ENCODE measurements around the gene ZFYVE9.
A peak's percentile ranks its signal among the peaks of the same experiment; 100 is the strongest.

ZFYVE9 gene

DNA sequence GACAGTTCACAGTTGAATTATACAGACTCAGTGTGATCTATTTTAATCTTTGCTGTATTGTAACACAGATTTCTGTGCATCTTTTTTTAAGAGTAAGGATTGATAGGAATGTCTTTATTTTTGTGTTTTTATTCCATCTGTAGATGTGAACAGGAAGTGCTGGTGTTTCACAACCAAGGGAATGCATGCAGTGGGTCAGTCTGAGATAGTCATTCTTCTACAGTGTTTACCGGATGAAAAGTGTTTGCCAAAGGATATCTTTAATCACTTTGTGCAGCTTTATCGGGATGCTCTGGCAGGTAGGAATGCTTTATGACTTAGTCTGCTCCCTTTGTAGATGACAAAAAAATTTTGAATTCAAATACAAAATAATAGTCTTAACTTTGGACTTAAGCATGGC lies 139.6 kb downstream of the ZFYVE9 start:
- ATAC-seq: no peak
- TF ChIP-seq CREB5 (CRISPR knock-in tag; IDR thresholded peaks at IDR 0.05; ENCODE audit: low read depth) (no peak), PPARA (CRISPR knock-in tag; IDR thresholded peaks at IDR 0.05; ENCODE audit: borderline replicate concordance) (no peak), TCF4 (CRISPR knock-in tag; IDR thresholded peaks at IDR 0.05; ENCODE audit: borderline replicate concordance) (no peak)
- TF ChIP-seq, protein P1, sequence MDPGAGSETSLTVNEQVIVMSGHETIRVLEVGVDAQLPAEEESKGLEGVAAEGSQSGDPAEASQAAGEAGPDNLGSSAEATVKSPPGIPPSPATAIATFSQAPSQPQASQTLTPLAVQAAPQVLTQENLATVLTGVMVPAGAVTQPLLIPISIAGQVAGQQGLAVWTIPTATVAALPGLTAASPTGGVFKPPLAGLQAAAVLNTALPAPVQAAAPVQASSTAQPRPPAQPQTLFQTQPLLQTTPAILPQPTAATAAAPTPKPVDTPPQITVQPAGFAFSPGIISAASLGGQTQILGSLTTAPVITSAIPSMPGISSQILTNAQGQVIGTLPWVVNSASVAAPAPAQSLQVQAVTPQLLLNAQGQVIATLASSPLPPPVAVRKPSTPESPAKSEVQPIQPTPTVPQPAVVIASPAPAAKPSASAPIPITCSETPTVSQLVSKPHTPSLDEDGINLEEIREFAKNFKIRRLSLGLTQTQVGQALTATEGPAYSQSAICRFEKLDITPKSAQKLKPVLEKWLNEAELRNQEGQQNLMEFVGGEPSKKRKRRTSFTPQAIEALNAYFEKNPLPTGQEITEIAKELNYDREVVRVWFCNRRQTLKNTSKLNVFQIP (CRISPR knock-in tag; IDR thresholded peaks at IDR 0.05; ENCODE audit: borderline replicate concordance, low read depth): no peak

DNA sequence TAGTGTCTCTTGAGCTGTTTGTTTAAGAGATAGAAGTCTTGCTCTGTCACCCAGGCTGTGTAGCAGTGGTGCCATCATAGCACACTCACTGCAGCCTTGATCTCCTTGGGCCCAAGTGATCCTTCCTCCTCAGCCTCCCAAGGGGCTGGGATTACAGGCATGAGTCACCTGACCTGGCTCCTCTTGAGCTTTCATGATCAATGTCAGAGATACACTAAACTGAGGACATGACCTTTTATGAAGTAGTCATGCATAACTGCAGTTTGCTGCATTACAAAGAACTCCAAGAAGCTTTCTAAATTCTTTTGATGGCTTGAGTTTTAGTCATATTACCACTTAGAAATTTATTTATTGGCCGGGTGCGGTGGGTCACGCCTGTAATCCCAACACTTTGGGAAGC lies 146.4 kb downstream of the ZFYVE9 start:
- TF ChIP-seq CSDC2 (CRISPR knock-in tag; IDR thresholded peaks at IDR 0.05) (no peak), PPARA (CRISPR knock-in tag; IDR thresholded peaks at IDR 0.05; ENCODE audit: borderline replicate concordance) (no peak), ZNF565 (CRISPR knock-in tag; conservative IDR thresholded peaks at IDR 0.05; ENCODE audit: low read depth) (no peak)
- no peak; the same call in 2 of the 3 replicates for ATAC-seq

GRCh38 chr1:52294580-52294979 lies 152.7 kb downstream of the ZFYVE9 start:
- no peak for ATAC-seq

GRCh38 chr1:52296345-52296744 lies 154.5 kb downstream of the ZFYVE9 start:
- TF ChIP-seq, protein P2, sequence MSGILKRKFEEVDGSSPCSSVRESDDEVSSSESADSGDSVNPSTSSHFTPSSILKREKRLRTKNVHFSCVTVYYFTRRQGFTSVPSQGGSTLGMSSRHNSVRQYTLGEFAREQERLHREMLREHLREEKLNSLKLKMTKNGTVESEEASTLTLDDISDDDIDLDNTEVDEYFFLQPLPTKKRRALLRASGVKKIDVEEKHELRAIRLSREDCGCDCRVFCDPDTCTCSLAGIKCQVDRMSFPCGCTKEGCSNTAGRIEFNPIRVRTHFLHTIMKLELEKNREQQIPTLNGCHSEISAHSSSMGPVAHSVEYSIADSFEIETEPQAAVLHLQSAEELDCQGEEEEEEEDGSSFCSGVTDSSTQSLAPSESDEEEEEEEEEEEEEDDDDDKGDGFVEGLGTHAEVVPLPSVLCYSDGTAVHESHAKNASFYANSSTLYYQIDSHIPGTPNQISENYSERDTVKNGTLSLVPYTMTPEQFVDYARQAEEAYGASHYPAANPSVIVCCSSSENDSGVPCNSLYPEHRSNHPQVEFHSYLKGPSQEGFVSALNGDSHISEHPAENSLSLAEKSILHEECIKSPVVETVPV (CRISPR knock-in tag; IDR thresholded peaks at IDR 0.05): no peak
- TF ChIP-seq CSDC2 (CRISPR knock-in tag; IDR thresholded peaks at IDR 0.05) (no peak), OSR1 (CRISPR knock-in tag; IDR thresholded peaks at IDR 0.05) (no peak), ZFP3 (CRISPR knock-in tag; IDR thresholded peaks at IDR 0.05) (no peak), ARNTL (CRISPR knock-in tag; IDR thresholded peaks at IDR 0.05; ENCODE audit: borderline replicate concordance, low read depth) (no peak), RARB (CRISPR knock-in tag; IDR thresholded peaks at IDR 0.05) (no peak), TSHZ2 (CRISPR knock-in tag; IDR thresholded peaks at IDR 0.05) (no peak), TCF4 (CRISPR knock-in tag; IDR thresholded peaks at IDR 0.05; ENCODE audit: borderline replicate concordance) (no peak), PPARA (CRISPR knock-in tag; IDR thresholded peaks at IDR 0.05; ENCODE audit: borderline replicate concordance) (no peak), GLIS3 (CRISPR knock-in tag; IDR thresholded peaks at IDR 0.05) (no peak), ESRRG (CRISPR knock-in tag; IDR thresholded peaks at IDR 0.05) (no peak)
- ATAC-seq: peak; percentile 91

More at GRCh38 chr1:52294580-52294979, 152.7 kb downstream of the ZFYVE9 start:
- no peak for TF ChIP-seq ARNTL (CRISPR knock-in tag; IDR thresholded peaks at IDR 0.05; ENCODE audit: borderline replicate concordance, low read depth)
- no peak for TF ChIP-seq ISL1 (CRISPR knock-in tag; IDR thresholded peaks at IDR 0.05)
- TF ChIP-seq ZC3H10 (CRISPR knock-in tag; IDR thresholded peaks at IDR 0.05): no peak

GRCh38 chr1:52305417-52306226 lies 163.7 kb downstream of the ZFYVE9 start:
- ATAC-seq: no peak
- TF ChIP-seq ZFP30 (CRISPR knock-in tag; IDR thresholded peaks at IDR 0.05) (no peak), ISL1 (CRISPR knock-in tag; IDR thresholded peaks at IDR 0.05) (no peak), ZC3H10 (CRISPR knock-in tag; IDR thresholded peaks at IDR 0.05) (no peak), ZNF70 (CRISPR knock-in tag; IDR thresholded peaks at IDR 0.05) (no peak), TSHZ2 (CRISPR knock-in tag; IDR thresholded peaks at IDR 0.05) (no peak), ZFP3 (CRISPR knock-in tag; IDR thresholded peaks at IDR 0.05) (no peak), TOX (CRISPR knock-in tag; IDR thresholded peaks at IDR 0.05; ENCODE audit: borderline replicate concordance) (no peak), OSR1 (CRISPR knock-in tag; IDR thresholded peaks at IDR 0.05) (no peak), CSDC2 (CRISPR knock-in tag; IDR thresholded peaks at IDR 0.05) (no peak), BACH2 (CRISPR knock-in tag; IDR thresholded peaks at IDR 0.05; ENCODE audit: borderline replicate concordance) (no peak)
- TF ChIP-seq, protein P3, sequence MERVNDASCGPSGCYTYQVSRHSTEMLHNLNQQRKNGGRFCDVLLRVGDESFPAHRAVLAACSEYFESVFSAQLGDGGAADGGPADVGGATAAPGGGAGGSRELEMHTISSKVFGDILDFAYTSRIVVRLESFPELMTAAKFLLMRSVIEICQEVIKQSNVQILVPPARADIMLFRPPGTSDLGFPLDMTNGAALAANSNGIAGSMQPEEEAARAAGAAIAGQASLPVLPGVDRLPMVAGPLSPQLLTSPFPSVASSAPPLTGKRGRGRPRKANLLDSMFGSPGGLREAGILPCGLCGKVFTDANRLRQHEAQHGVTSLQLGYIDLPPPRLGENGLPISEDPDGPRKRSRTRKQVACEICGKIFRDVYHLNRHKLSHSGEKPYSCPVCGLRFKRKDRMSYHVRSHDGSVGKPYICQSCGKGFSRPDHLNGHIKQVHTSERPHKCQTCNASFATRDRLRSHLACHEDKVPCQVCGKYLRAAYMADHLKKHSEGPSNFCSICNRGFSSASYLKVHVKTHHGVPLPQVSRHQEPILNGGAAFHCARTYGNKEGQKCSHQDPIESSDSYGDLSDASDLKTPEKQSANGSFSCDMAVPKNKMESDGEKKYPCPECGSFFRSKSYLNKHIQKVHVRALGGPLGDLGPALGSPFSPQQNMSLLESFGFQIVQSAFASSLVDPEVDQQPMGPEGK (CRISPR knock-in tag; IDR thresholded peaks at IDR 0.05; ENCODE audit: borderline replicate concordance): no peak
